Measurements from ENCODE around the gene RPS8.
"Not testable (repeated sequence)": the region's sequence is repeated elsewhere in the genome, so short reads cannot be mapped to it uniquely, and the experiment has no call there.

The RPS8 gene

DNA sequence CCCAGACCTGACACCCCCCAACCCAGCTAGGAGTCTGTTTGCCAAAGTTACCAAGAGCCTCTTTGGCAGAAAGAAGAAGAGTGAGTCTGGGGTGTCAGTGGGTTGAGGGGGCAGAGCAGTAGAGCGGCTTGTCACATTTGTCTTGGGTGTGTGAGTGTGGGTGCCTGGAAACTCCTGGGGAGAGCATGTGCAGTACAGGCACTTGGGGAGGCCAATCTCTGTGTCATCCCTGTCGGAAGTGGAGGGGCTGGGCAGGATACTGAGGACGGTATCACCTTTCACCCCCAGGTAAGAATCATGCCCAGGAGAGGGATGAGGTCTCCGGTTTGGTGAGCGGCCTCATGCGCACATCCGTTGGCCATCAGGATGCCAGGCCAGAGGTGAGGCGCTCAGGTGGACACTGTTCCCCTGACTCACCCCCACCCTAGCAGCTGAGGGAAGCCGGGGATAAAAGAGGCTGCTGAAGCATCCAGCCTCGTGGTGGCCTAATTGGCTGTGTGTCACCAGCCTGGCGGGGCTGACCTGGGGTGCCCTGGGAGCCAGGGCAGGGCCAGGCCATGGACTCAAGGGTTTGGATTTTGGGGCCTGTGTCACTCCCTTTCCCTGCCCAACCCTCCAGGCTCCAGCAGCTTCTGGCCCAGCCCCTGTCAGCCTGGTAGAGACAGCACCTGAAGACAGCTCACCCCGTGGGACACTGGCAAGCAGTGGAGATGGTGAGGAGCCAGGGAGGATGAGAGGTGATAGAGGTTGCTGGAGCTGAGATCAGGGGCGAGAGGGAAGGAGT, 28.2 kb downstream of the RPS8 start:
- DNase-seq, result no peak

DNA sequence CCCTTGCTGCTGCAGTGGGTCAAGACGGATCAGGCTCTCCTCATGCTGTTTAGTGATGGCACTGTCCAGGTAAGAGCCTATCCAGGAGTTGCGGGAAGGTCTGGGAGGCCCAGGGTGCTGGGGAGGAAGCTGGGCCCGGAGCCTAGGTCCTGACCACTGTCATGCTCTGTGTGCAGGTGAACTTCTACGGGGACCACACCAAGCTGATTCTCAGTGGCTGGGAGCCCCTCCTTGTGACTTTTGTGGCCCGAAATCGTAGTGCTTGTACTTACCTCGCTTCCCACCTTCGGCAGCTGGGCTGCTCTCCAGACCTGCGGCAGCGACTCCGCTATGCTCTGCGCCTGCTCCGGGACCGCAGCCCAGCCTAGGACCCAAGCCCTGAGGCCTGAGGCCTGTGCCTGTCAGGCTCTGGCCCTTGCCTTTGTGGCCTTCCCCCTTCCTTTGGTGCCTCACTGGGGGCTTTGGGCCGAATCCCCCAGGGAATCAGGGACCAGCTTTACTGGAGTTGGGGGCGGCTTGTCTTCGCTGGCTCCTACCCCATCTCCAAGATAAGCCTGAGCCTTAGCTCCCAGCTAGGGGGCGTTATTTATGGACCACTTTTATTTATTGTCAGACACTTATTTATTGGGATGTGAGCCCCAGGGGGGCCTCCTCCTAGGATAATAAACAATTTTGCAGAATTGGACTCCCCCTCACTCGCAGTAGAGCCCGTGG, 30.1 kb downstream of the RPS8 start:
- DNase-seq, result peak; percentile 56

DNA sequence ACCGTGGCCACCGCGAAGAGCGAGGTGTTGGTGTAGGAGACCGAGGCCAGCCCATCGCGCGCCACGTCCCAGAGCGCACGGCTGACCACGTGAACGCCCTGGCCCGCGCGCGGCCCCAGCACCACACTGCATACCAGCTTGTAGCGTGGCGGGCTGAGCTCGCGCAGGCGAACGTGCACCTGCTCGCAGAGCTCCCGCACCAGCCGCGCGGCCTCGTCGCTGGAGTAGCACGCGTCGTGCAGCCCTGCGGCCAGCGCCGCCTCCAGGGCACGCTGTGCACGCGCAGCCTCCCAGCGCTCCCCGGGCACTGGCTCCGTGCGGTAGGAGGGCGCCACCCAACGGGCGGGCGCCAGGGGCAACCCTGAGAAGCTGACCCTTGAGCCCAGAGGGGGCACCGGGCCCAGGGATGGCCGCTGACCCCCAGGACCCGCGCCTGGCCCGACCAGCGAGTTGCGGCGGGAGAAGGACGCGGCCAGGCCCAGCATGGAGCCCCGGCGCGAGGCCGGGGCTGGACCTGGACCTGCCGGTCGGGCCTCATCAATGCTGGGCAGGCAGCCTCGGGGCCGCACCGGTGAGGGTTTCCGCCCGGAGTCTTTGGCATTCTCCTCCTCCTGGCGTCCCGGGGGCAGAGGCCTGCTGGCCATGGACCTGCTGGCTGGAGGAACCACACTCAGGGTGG, 30.8 kb downstream of the RPS8 start:
- no peak for DNase-seq

DNA sequence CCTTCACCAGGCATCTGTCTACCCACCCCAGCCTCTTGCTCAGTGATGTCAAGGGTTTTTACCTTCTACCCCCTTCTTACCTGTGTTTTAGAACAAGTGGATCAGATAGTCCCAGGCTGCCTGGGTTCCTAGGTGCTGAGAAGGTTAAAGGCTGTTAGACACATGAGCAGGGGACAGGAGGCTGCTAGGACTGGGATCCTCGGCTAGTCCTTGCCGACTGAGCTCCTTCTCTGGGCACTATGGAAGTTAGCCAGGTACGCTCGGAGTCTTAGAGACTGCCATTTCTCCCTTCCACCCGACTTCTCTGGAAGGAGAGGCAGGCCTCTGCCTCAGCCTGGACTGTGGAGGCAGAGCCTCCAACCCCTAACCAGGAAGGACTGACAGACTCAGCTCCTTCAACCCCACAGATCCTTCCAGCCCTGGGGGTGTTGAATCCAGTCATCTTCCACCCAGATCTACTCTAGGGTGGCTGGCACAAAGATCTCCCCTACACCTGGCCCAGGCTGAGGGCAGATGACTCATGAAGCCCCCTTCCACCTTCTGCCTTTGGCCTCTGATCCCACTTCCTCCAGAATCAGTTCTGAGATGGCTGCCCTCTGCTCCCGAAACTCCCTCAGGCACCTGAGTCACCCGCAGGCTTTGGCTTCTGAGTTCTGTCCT, 31.5 kb downstream of the RPS8 start, which contains the start of gene DYNLT4:
Gene DYNLT4 (minus strand): TSS at position 648 of the 660 bp plus-strand sequence. CDS start 683 bp downstream, outside the sequence.
- no peak for DNase-seq

- DNase-seq, result peak; percentile 100
These were observed 32.2 kb downstream of the RPS8 start for GRCh38 chr1:44807364-44808062.

GRCh38 chr1:44808063-44808937, 33.0 kb downstream of the RPS8 start, which contains the start of gene BTBD19:
Gene BTBD19 (plus strand): TSS chr1:44808523. CDS start chr1:44808821, 298 bp downstream.
- peak; percentile 96 for DNase-seq

GRCh38 chr1:44808938-44809917, 33.9 kb downstream of the RPS8 start:
- DNase-seq, result no peak

- DNase-seq, result no peak
These were observed 34.9 kb downstream of the RPS8 start for GRCh38 chr1:44810101-44810761.

- not testable (repeated sequence) for DNase-seq
These were observed 35.4 kb downstream of the RPS8 start for GRCh38 chr1:44810762-44811105.

DNA sequence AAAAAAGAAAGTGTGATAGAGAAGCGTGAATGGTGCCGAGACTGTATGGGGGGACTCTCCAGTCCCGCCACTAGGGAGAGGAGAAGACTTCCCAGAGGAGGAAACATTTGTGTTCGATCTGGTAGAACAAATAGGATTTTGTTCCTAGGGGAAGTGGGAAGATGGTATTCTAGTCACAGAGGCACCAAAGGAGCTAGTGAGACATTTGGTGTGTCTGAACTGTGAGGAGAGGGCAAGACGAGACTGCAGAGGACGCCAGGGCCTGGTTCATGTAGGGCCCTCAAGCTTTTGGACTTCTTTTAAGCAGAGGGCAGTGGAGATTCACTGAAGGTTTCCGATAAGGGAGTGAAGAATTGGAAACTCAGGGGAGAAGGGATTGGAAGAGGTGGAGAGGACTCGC, 35.9 kb downstream of the RPS8 start:
- DNase-seq, result no peak

- DNase-seq, result peak; percentile 58
These were observed 37.6 kb downstream of the RPS8 start for GRCh38 chr1:44812822-44813543.

DNA sequence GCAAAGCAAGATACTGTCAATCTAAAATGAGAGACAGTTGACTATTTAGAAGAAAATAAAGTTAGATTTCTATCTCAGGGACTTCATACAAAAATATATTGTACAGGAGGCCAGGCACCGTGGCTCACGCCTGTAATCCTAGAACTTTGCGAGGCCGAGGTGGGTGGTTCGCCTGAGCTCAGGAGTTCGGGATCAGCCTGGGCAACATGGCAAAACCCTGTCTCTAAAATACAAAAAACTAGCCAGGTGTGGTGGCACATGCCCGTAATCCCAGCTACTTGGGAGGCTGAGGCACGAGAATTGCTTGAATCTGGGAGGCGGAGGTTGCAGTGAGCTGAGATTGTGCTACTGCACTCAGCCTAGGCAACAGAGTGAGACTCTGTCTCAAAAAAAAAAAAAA, 40.6 kb downstream of the RPS8 start:
- DNase-seq, result not testable (repeated sequence)

GRCh38 chr1:44817307-44817706, 42.0 kb downstream of the RPS8 start:
- no peak for DNase-seq

GRCh38 chr1:44817771-44818495, 42.6 kb downstream of the RPS8 start:
- no peak for DNase-seq

DNA sequence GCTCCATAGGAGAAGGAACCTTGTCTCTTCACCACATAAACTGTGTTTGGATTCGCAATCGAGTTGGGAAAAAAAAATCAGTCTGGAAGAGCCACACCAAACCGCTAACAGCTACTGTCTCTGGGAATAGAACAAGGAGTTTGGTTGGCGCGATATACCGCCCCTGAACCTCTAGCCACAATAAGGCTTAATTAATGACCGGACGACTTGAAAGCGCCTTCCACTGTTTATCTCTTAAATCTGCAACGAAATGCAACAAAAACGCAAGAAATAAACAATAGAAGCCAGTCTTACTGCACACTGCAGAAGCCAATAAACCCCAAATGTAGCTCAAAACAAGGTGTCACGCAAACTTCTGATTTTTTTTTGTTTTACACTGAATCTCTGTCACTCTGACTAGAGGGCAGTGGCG, 43.9 kb downstream of the RPS8 start:
- no peak for DNase-seq

DNA sequence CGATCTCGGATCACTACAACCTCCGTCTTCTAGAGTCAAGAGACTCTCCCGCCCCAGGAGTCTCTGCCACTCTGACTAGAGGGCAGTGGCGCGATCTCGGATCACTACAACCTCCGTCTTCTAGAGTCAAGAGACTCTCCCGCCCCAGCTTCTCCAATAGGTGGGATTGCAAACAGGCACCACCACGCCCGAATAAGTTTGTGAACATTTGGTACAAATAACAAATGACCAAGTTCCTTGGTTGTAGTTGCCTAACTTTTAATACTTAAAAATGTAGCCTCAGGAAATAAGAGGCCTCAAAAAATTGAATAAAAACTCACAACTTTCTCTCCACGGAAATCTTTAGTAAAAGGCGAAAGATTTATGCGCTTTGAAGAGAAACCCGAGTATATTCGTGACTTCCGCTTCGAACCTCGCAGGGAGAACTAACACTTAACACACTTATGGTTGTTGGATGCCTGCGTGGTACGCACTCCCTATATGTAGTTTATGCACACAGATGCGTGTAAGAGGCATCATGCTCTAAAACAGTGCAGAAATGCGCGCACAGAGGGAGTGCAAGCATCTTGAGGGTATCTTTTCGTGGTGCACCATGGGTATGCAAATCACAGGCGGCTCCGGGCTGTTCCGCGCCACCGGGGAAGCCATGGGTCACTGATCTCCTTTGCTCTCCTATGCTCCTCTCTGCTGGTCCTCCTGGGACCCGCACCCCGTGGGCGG, 44.4 kb downstream of the RPS8 start:
- peak; percentile 98 for DNase-seq

Data from islet precursor cell (in vitro differentiated cells).